K562 (cell line): ENCODE measurements around the gene MICAL1. TPM values are rescaled to one million over a fixed set of nuclear protein-coding genes. Genes with fewer than 3 reads are reported as not detected.
A peak's percentile ranks its signal among the peaks of the same experiment; 100 is the strongest.

Experiments
- CC2D1A ChIP-seq: fragments of 450-650 bp; IDR thresholded peaks from 2 replicates; pipeline ENCODE4 v1.6.1; 2017; ENCODE audit warnings: mild to moderate bottlenecking
- CEBPG ChIP-seq, 3 experiments: fragments of 200-800 bp in 1 of 3; sonication (Bioruptor generic) in 1 of 3; sonication (generic) in 1 of 3; formaldehyde crosslinking in 1 of 3; IDR thresholded peaks in 2 of 3; conservative IDR thresholded peaks in 1 of 3; 2 replicates each; pipeline versions ENCODE4 v1.6.1 to v1.8.0; 2016 to 2022; ENCODE audit warnings: missing compliant biosample characterization in 2 of 3, missing genetic modification characterization in 2 of 3, mild to moderate bottlenecking in 1 of 3, missing genetic modification reagents in 1 of 3
- DNMT1 ChIP-seq: fragments of 450-650 bp; IDR thresholded peaks from 2 replicates; pipeline ENCODE4 v1.6.1; 2016; ENCODE audit warnings: antibody characterized with exemption, mild to moderate bottlenecking
- ELF1 ChIP-seq: fragments of 200-800 bp; sonication (Bioruptor generic); IDR thresholded peaks from 2 replicates; pipeline ENCODE4 v1.6.1; 2016; ENCODE audit warnings: missing genetic modification characterization, missing compliant biosample characterization
- ERF ChIP-seq: fragments of 450-650 bp; formaldehyde crosslinking; IDR thresholded peaks from 2 replicates; pipeline ENCODE4 v1.4.0; 2020; ENCODE audit warnings: mild to moderate bottlenecking, mixed read lengths
- KLF1 ChIP-seq: fragments of 450-650 bp; IDR thresholded peaks from 2 replicates; pipeline ENCODE4 v1.6.1; 2016; ENCODE audit warnings: missing genetic modification characterization, missing compliant biosample characterization
- MBD2 ChIP-seq: sonication (generic); IDR thresholded peaks from 2 replicates; pipeline ENCODE4 v1.6.1; 2016; ENCODE audit warnings: low read depth, borderline replicate concordance
- MEF2A ChIP-seq: IDR thresholded peaks from 2 replicates; pipeline ENCODE4 v1.6.1; 2011; ENCODE audit warnings: low read depth, mild to moderate bottlenecking, low read length, moderate library complexity; ENCODE audit not compliant: control insufficient read depth
- NR2C2 ChIP-seq, 2 experiments: fragments of 200-800 bp in 1 of 2; sonication (Bioruptor generic) in 1 of 2; sonication (generic) in 1 of 2; formaldehyde crosslinking in 1 of 2; IDR thresholded peaks; 2 replicates each; pipeline versions ENCODE4 v1.6.1 to v1.8.0; 2016 to 2022; ENCODE audit warnings: mild to moderate bottlenecking in 1 of 2, missing compliant biosample characterization in 1 of 2, missing genetic modification characterization in 1 of 2, missing genetic modification reagents in 1 of 2
- POLR2A ChIP-seq: fragments of 450-650 bp; conservative IDR thresholded peaks from 2 replicates; pipeline ENCODE4 v1.6.1; 2016
- POLR2H ChIP-seq: IDR thresholded peaks from 2 replicates; pipeline ENCODE4 v1.6.1; 2016; ENCODE audit warnings: missing genetic modification characterization, low read depth, mild to moderate bottlenecking, control low read depth, missing compliant biosample characterization, moderate library complexity
- PURB ChIP-seq: sonication (generic); formaldehyde crosslinking; IDR thresholded peaks from 2 replicates; pipeline ENCODE4 v1.9.0; 2021; ENCODE audit warnings: low read depth, mild to moderate bottlenecking, missing genetic modification reagents
- SMARCB1 ChIP-seq: IDR thresholded peaks from 2 replicates; pipeline ENCODE4 v1.6.1; 2011; ENCODE audit warnings: improper control_type of control experiment, low read depth; ENCODE audit not compliant: insufficient read length
- ZNF175 ChIP-seq: fragments of 200-800 bp; sonication (Bioruptor generic); IDR thresholded peaks from 2 replicates; pipeline ENCODE4 v1.6.1; 2016; ENCODE audit warnings: low read depth, mild to moderate bottlenecking, missing genetic modification characterization, missing compliant biosample characterization
- ZNF197 ChIP-seq: fragments of 200-800 bp; sonication (Bioruptor generic); IDR thresholded peaks from 2 replicates; pipeline ENCODE4 v1.6.1; 2016; ENCODE audit warnings: low read depth, missing genetic modification characterization, missing compliant biosample characterization
- ZNF431 ChIP-seq: sonication (generic); formaldehyde crosslinking; IDR thresholded peaks from 2 replicates; pipeline ENCODE4 v1.8.0; 2022; ENCODE audit warnings: mild to moderate bottlenecking, missing genetic modification reagents
- ZNF717 ChIP-seq: fragments of 250-450 bp; sonication (Bioruptor Pico); IDR thresholded peaks from 2 replicates; pipeline ENCODE4 v1.5.0; 2021
- ZNF785 ChIP-seq: fragments of 250-450 bp; sonication (Bioruptor Pico); IDR thresholded peaks from 2 replicates; pipeline ENCODE4 v1.4.0; 2020; ENCODE audit warnings: mild to moderate bottlenecking
- polyA plus RNA-seq, 8 experiments: library from polyadenylated mRNA; depleted of rRNA in 4 of 8; stranded (reverse) in 5 of 8; unstranded in 3 of 8; fragments of >200 nt; fragmentation: Nextera tagmentation in 2 of 8; fragmentation: Illumina TruSeq in 1 of 8; extraction: Ambion mirVana in 2 of 8; extraction: Trizol in 1 of 8; gene quantifications; 2 replicates each; pipeline versions ENCODE4 v1.2.1 to v1.2.3, GENCODE V29; 2011 to 2014; ENCODE audit warnings: inconsistent platforms in 1 of 8, missing spikeins in 1 of 8
- total RNA-seq, 7 experiments: library from RNA; depleted of rRNA in 6 of 7; stranded (reverse); fragments of >200 nt in 6 of 7; fragmentation: Illumina TruSeq in 2 of 7; extraction: Trizol in 2 of 7; gene quantifications; 2 replicates each; pipeline versions ENCODE4 v1.2.1 to v1.2.3, GENCODE V29; 2011 to 2021; ENCODE audit warnings: low replicate concordance in 1 of 7
- TF ChIP-seq, protein P1 (sequence below): fragments of 250-450 bp; sonication (Bioruptor Pico); IDR thresholded peaks from 2 replicates; pipeline ENCODE4 v1.8.0; 2022; ENCODE audit warnings: moderate library complexity, mild to moderate bottlenecking, inconsistent platforms
- TF ChIP-seq, protein P2 (sequence below): fragments of 450-650 bp; formaldehyde crosslinking; IDR thresholded peaks from 2 replicates; pipeline ENCODE4 v1.4.0; 2020; ENCODE audit warnings: mild to moderate bottlenecking, mixed read lengths
- TF ChIP-seq, protein P3 (sequence below): fragments of 250-450 bp; sonication (Bioruptor Pico); IDR thresholded peaks from 2 replicates; pipeline ENCODE4 v1.5.0; 2021
- TF ChIP-seq, protein P4 (sequence below): sonication (generic); formaldehyde crosslinking; IDR thresholded peaks from 2 replicates; pipeline ENCODE4 v1.8.1; 2022; ENCODE audit warnings: missing genetic modification reagents

The MICAL1 gene
- total and polyA plus RNA-seq, 9 of the 15 experiments (the other 6 are each of a cell fraction or from before 2014, with no cell fraction given): 0.07 to 15.2 (median 7.0) TPM

DNA sequence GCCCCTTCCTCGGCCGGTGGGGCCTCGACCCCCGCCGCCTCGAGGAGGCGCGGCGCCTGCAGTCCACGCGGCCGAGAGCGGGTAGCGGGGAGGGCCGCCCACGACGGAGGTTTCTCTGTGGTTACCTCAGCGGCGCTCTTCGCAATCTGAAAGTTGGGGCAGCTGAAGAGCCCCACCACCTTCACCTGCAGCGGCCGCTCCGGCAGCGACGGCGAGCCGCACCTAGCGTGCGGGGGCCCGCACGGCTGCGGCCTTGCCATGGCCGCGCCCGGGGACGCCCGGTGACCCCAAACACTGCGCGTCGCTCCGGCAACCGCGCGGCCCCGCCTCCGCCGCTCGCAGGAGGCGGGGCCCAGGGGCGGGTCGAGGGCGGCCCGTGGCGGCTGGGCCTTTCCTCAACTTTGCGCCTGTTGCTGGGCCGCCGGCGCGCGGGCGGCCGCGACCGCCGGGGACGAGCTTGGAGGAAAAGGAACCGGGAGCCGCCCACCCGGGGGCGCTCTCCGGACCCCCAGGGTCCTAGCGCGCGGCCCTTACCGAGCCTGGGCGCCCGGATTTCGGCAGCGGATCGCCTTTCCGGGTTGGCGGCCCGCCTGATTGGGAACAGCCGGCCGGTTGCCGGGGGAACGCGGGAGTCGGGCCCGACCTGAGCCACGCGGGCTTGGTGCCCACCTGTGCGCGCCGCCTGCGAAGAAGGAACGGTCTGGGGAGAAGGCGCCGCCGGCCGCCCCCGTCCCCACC is 15.1 kb downstream of the MICAL1 start, which contains the start of the genes PPIL6 and SMPD2 (continued):
- TF ChIP-seq MBD2 (no peak), ZNF175 (CRISPR knock-in tag) (peak; percentile 81; the same call in 1 of the 2 replicates), ELF1 (peak; percentile 90), NR2C2 (CRISPR knock-in tag; IDR thresholded peaks at IDR 0.05) (0 out of 2 replicates have a peak, but pooled peaks have one; percentile 34), NR2C2 (tag; IDR thresholded peaks at IDR 0.05) (peak; percentile 96), MEF2A (no peak), ZNF197 (CRISPR knock-in tag) (0 out of 2 replicates have a peak, but pooled peaks have one; percentile 7), CC2D1A (no peak), KLF1 (tag) (0 out of 2 replicates have a peak, but pooled peaks have one; percentile 46), CEBPG (CRISPR knock-in tag; IDR thresholded peaks at IDR 0.05) (peak; percentile 70), CEBPG (tag; conservative IDR thresholded peaks at IDR 0.05 in 1 of 2, IDR thresholded peaks at IDR 0.05 in 1 of 2) (no peak), SMARCB1 (no peak), POLR2H (peak; percentile 64; the same call in 1 of the 2 replicates), ZNF431 (CRISPR knock-in tag) (peak; percentile 80), PURB (no peak), ZNF785 (CRISPR knock-in tag) (no peak), ZNF717 (CRISPR knock-in tag) (no peak), POLR2A (peak; percentile 75), ERF (CRISPR knock-in tag) (0 out of 2 replicates have a peak, but pooled peaks have one; percentile 18), DNMT1 (no peak)
- TF ChIP-seq, protein P1, sequence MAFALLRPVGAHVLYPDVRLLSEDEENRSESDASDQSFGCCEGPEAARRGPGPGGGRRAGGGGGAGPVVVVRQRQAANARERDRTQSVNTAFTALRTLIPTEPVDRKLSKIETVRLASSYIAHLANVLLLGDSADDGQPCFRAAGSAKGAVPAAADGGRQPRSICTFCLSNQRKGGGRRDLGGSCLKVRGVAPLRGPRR (CRISPR knock-in tag): no peak
- TF ChIP-seq, protein P2, sequence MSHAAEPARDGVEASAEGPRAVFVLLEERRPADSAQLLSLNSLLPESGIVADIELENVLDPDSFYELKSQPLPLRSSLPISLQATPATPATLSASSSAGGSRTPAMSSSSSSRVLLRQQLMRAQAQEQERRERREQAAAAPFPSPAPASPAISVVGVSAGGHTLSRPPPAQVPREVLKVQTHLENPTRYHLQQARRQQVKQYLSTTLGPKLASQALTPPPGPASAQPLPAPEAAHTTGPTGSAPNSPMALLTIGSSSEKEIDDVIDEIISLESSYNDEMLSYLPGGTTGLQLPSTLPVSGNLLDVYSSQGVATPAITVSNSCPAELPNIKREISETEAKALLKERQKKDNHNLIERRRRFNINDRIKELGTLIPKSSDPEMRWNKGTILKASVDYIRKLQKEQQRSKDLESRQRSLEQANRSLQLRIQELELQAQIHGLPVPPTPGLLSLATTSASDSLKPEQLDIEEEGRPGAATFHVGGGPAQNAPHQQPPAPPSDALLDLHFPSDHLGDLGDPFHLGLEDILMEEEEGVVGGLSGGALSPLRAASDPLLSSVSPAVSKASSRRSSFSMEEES (CRISPR knock-in tag): no peak
- TF ChIP-seq, protein P3, sequence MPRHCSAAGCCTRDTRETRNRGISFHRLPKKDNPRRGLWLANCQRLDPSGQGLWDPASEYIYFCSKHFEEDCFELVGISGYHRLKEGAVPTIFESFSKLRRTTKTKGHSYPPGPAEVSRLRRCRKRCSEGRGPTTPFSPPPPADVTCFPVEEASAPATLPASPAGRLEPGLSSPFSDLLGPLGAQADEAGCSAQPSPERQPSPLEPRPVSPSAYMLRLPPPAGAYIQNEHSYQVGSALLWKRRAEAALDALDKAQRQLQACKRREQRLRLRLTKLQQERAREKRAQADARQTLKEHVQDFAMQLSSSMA (CRISPR knock-in tag): no peak
- TF ChIP-seq, protein P4, sequence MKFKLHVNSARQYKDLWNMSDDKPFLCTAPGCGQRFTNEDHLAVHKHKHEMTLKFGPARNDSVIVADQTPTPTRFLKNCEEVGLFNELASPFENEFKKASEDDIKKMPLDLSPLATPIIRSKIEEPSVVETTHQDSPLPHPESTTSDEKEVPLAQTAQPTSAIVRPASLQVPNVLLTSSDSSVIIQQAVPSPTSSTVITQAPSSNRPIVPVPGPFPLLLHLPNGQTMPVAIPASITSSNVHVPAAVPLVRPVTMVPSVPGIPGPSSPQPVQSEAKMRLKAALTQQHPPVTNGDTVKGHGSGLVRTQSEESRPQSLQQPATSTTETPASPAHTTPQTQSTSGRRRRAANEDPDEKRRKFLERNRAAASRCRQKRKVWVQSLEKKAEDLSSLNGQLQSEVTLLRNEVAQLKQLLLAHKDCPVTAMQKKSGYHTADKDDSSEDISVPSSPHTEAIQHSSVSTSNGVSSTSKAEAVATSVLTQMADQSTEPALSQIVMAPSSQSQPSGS (CRISPR knock-in tag): 0 out of 2 replicates have a peak, but pooled peaks have one; percentile 24
